Mucosa of descending colon (tissue), 3 donors: ENCODE data around the gene SLC9A6. TPM values are rescaled to one million over a fixed set of nuclear protein-coding genes. Genes with fewer than 3 reads are reported as not detected.

Experiments used
- ATAC-seq: fragments of 200-7000 bp; cut with Tn5 transposase; one replicate; pipeline ENCODE4 v1.9.1; 2020; ENCODE audit warnings: mild to moderate bottlenecking, moderate library complexity
- DNase-seq, 3 donors: peaks; one replicate each; pipeline ENCODE4 v3.0.0-alpha.2; 2020
- H3K36me3 ChIP-seq: fragments of 200-600 bp; one replicate; pipeline ENCODE4 v1.8.0; 2021; ENCODE audit warnings: low read depth, mild to moderate bottlenecking
- H3K4me1 ChIP-seq: fragments of 200-600 bp; one replicate; pipeline ENCODE4 v1.8.0; 2021; ENCODE audit warnings: low read depth, mild to moderate bottlenecking
- H3K4me3 ChIP-seq: fragments of 200-600 bp; one replicate; pipeline ENCODE4 v1.8.0; 2021; ENCODE audit warnings: mild to moderate bottlenecking
- H3K9me3 ChIP-seq: fragments of 200-600 bp; one replicate; pipeline ENCODE4 v1.8.0; 2021; ENCODE audit warnings: mild to moderate bottlenecking
- CTCF ChIP-seq: fragments of 200-600 bp; IDR thresholded peaks from one replicate; pipeline ENCODE4 v1.8.0; 2022; ENCODE audit warnings: antibody characterized with exemption, mild to moderate bottlenecking
- intact Hi-C, 2 donors: fragments of 100-400 bp; cut with DNase I in 1 of 2; cut with micrococcal nuclease in 1 of 2; formaldehyde crosslinking; loops; one replicate each; pipeline versions ENCODE4 v1.11.0 to v1.11.1; 2022; cut with DNase I, micrococcal nuclease
- total RNA-seq, 3 donors: library from RNA; stranded (reverse); fragmentation: NEBNext Ultra II Directional in 2 of 3; extraction: Animal tissue kit (Norgen Biotek cat#: 25700) in 2 of 3; gene quantifications; one replicate each; pipeline versions ENCODE4 v1.2.1 to v1.2.4, GENCODE V29; 2021 to 2023
- donor health status: DM: no; HTN: no; CAD: no; lungs with moderate emphysema.
- donor health status: DM: no; HTN: no; CAD: no.
- donor health status: DM: no; HTN: yes; CAD: no.

SLC9A6 gene
- total RNA-seq, 3 donors from 2014 or later = 12.6 to 17.3 (median 13.1) TPM

GRCh38 chrX:136063340-136064079, 78.3 kb downstream of the SLC9A6 start:
- intact Hi-C loops = no loop called here
- no peak overlapping the region for H3K4me3 ChIP-seq
- TF ChIP-seq CTCF = no peak
- H3K4me1 ChIP-seq = no peaks in the 10 kb centered on the region
- ATAC-seq = peak; percentile 50
- DNase-seq = no peak
- H3K9me3 ChIP-seq = no peaks in the 10 kb centered on the region
- no peaks in the 10 kb centered on the region for H3K36me3 ChIP-seq

- no peak for TF ChIP-seq CTCF
- ATAC-seq (no peak), DNase-seq (no peak)
- Histone ChIP-seq H3K9me3 (no peaks in the 10 kb centered on the region), H3K4me3 (no peak overlapping the region), H3K4me1 (no peaks in the 10 kb centered on the region), H3K36me3 (no peaks in the 10 kb centered on the region)
- intact Hi-C loops = no loop called here
These were observed 79.4 kb downstream of the SLC9A6 start for GRCh38 chrX:136064661-136065043.

GRCh38 chrX:136065044-136065671, 79.9 kb downstream of the SLC9A6 start:
- H3K4me3 ChIP-seq = no peak overlapping the region
- intact Hi-C loops = no loop called here
- no peaks in the 10 kb centered on the region for H3K9me3 ChIP-seq
- H3K4me1 ChIP-seq = no peaks in the 10 kb centered on the region
- no peaks in the 10 kb centered on the region for H3K36me3 ChIP-seq
- TF ChIP-seq CTCF = no peak
- DNase-seq = peak in 1 of 3 donors; percentile 17
- peak; percentile 38 for ATAC-seq

- DNase-seq (no peak), ATAC-seq (peak; percentile 20)
- no peaks in the 10 kb centered on the region for H3K36me3 ChIP-seq
- H3K4me1 ChIP-seq = no peaks in the 10 kb centered on the region
- TF ChIP-seq CTCF = no peak
- no peak overlapping the region for H3K4me3 ChIP-seq
- no peaks in the 10 kb centered on the region for H3K9me3 ChIP-seq
- intact Hi-C loops = no loop called here
These were observed 81.9 kb downstream of the SLC9A6 start for GRCh38 chrX:136067097-136067496.

GRCh38 chrX:136067966-136068365, 82.7 kb downstream of the SLC9A6 start:
- Histone ChIP-seq H3K9me3 (no peaks in the 10 kb centered on the region), H3K4me1 (no peaks in the 10 kb centered on the region), H3K4me3 (no peak overlapping the region), H3K36me3 (no peaks in the 10 kb centered on the region)
- no peak for ATAC-seq
- DNase-seq = no peak
- TF ChIP-seq CTCF = no peak
- intact Hi-C loops = no loop called here
